Measurements from ENCODE around the gene SMIM14.
A peak's percentile ranks its signal among the peaks of the same experiment; 100 is the strongest.
"Not testable (repeated sequence)": the region's sequence is repeated elsewhere in the genome, so short reads cannot be mapped to it uniquely, and the experiment has no call there.

Gene SMIM14

DNA sequence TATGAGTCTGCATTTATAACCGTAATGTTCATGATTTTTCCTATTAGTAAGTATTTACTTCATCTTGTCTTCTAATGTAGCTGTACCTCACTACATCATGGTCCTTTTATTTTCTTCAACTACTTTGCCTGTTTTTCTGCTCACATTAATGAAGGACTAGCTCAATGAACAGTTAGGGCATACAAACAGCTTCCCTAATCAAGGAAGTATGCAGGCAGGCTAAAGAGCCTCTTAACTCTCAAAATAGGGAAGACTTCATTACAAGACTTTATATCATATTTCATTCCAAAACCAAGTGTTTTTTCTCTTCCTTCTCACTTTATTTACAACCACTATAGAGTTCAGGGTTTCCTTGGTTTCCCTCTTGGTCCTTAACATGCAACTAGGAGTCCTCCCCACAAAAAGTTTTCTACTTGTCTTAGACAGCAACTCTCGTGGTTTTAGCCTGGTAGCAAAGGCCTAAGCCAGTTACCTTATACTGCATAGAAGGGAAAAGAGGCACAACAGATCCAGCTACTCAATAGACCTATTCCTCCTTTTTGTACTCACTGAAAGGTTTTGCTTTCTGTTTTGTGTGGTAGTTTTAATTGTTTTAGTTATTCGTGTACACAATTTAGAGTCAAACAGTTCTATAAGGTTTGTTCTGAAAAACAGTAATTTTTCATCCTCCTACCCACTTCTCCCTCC lies 40.8 kb downstream of the SMIM14 start:
- DNase-seq (ENCODE audit: low read depth, low spot score), result no peak

- no peak for DNase-seq (ENCODE audit: low read depth, low spot score)
These were observed 41.7 kb downstream of the SMIM14 start for GRCh38 chr4:39596971-39597370.

DNA sequence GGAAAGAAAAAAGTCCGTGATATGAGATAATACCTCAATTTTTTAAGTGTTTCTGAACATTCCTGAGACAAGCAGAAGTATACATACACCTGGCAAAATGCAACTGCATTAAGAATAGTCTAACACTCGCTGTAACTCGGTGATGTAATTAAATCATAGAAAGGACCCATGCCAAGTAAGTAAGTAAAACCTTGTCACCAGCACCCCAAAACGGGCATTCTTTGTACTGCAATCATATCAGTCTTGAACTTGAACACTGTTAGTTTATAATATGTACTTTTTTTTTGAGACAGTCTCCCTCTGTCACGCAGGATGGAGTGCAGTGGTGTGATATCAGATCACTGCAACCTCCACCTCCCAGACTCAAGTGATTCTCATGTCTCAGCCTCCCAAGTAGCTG lies 47.4 kb downstream of the SMIM14 start:
- DNase-seq (ENCODE audit: low read depth, low spot score), result no peak

DNA sequence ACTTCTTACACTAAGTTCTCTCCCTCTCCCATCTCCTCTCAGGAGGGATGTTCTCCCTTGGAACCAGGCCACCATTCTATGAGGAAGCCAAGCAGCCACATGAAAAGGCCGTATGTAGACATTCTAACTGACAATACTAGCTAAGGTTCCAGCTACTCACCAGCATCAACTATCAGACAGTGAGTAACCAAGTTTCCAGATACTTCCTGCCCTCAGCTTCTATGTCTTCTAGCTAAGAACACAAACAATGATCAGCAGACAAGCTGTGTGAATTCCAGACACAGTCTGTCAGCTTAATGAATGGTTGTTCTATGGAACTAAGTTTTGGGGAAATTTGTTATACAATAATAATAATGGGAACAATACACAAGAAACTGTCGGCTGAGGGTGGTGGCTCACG lies 50.8 kb downstream of the SMIM14 start:
- DNase-seq (ENCODE audit: low read depth, low spot score), result no peak

- DNase-seq (ENCODE audit: low read depth, low spot score), result no peak
These were observed 63.7 kb downstream of the SMIM14 start for GRCh38 chr4:39574946-39575345.

GRCh38 chr4:39571504-39571903 lies 67.2 kb downstream of the SMIM14 start:
- DNase-seq (ENCODE audit: low read depth, low spot score), result no peak

DNA sequence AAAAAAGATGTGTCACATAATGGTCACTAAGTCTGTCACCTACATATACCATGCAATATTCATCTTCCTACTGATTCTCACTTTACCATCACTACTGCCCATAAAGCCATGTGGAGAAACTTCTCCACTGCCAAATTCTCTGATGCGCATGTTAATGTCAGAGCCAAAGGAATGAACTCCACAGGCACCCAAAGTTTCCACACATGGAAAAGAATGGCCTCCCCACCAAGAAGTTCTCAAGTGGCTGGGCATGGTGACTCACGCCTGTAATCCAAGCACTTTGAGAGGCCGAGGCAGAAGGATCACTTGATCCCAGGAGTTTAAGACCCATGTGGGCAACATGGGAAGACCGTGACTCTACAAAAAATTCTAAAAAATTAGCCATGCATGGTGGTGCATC lies 67.6 kb downstream of the SMIM14 start:
- no peak for DNase-seq (ENCODE audit: low read depth, low spot score)

- no peak for DNase-seq (ENCODE audit: low read depth, low spot score)
These were observed 69.5 kb downstream of the SMIM14 start for GRCh38 chr4:39569209-39569608.

DNA sequence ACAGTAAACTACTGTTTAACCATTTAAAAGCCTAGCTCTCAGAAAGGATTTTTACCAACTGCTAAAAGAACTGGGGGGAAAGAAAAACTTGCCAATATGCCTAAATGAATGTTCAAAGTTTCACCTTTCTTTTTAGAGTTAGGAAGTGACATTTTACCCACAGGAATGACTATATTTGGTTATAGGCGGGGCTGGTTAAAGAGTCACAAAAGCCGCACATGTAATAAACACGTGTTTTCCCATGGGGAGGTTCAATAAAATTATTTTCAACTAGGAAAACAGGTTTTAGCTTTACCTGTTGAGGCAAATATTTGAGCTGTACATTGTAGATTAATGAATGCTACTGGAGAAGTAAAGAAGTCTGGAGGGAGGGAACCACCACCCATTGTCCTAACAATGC lies 69.9 kb downstream of the SMIM14 start:
- no peak for DNase-seq (ENCODE audit: low read depth, low spot score)

- DNase-seq (ENCODE audit: low read depth, low spot score), result no peak
These were observed 72.6 kb downstream of the SMIM14 start for GRCh38 chr4:39565878-39566600.

DNA sequence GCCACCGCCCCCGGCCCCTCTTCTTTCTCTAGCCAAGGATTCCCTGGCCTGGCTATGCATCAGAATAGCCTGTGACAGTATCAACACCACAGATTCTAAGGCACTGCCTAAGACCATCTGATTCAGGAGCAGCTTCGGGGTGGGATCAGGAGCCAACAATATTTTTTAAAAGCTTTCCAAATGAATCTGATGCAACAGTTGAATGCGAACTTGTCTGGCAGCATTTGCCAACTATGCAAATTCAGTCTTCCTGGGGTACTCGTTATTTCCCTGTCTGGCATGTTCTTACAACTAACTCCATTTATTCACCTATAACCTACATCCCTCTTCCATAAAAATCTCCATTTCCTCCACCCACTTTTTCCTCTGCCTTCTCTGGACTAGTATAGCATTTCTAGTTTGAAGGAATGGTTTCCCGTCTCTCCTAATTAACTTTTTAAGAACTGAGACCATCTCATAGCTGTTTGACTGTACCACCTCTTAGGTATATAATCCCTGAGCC lies 75.3 kb downstream of the SMIM14 start:
- DNase-seq (ENCODE audit: low read depth, low spot score), result no peak

DNA sequence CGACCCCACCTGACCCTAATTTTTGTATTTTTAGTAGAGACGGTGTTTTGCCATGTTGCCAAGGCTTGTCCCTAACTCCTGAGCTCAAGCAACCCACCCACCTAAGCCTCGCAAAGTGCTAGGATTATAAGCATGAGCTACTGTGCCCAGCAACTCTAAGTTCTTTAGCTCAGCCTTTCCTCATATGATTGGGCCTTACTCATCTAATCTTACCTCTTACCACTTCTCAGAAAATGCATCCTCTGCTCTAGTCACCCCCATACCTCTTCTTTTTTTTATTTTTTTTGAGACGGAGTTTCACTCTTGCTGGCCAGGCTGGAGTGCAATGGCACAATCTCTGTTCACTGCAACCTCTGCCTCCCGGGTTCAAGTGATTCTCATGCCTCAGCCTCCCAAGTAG lies 75.9 kb downstream of the SMIM14 start:
- no peak for DNase-seq (ENCODE audit: low read depth, low spot score)

DNA sequence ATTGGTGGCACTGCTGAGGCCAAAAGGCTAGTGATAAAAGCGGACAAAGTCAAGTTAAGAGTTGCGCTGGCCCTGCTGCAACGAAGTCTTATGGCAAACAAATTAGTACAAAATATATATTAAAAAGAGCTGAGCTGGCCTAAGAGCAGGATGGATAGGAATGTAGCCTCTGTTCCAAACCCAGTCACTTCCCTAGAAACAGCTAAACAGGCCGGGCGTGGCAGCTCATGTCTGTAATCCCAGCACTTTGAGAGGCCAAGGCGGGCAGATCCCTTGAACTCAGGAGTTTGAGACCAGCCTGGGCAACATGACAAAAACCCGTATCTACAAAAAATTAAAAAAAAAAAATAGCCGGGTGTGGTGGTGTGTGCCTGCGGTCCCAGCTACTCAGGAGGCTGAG lies 79.0 kb downstream of the SMIM14 start:
- no peak for DNase-seq (ENCODE audit: low read depth, low spot score)

DNA sequence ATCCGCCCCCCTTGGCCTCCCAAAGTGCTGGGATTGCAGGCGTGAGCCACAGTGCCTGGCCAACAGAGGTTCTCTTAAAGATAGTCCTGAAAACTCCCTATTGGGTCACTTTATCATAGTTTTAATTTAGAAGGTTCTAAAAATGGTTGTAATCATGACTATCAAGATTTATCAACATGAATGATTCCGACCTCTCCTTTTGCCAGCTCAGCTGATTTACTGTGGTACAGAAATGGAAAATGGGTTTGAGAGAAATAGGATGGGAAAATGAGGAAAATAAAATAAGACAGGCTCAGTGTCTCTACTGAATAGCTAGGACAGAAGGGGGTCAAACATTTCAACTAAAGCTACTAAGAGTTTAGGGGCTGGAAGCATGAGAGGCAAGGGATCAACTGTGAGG lies 83.2 kb downstream of the SMIM14 start:
- no peak for DNase-seq (ENCODE audit: low read depth, low spot score)

DNA sequence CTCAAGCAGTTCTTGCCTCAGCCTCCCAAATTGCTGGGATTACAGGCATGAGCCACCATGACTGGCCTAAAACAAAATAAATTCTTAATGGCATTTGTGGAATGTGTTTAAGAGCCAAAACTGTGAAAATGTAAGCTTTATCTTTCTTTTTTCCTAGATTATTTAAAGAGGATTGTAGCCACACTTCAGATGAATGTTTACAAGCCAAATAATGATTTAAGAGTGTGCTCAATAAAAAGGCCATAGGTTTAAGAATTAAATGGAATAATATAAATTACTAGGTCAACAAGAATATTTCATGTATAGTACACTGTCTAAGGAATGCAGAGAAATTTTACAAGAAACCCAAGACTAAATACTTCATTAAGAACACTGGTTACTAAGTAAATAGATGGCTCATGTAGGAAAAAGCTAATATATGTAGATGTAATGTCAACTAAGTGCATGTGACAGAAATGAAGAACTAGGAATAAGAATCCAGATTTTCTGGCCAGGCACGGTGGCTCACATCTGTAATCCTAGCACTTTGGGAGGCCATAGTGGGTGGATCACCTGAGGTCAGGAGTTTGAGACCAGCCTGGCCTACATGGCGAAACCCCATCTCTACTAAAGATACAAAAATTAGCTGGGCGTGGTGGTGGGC lies 90.1 kb downstream of the SMIM14 start:
- no peak for DNase-seq (ENCODE audit: low read depth, low spot score)

DNA sequence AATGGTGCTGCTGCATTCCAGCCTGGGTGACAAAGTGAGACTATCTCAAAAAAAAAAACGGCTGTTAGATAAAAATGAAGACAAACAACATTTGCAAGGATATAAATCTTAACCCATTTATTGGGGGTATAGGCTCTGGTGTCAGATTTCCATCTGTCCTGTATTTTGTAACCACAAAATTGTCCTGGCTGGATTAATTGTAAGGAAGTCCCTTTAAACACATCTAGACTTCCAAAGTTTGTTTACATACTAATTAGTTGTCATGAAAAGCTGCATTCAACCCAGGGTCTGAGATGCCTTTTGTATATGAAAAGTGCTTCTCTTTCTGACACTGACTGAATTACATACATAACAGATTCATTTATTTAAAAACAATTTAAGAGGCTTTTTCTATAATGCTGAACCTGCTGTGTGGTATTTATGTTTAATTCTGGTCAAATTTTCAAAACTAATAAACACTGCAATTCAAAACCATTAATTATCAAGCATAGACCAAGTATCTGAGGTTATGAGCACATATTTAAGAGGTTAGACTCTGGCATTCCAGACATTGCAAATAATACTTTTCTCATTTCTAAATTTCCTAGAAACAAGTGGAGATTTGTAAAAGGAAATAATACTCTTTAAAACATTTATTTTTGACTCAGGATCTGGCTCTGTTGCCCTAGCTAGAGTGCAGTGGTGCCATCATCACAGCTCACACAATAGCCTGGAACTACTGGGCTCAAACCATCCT lies 93.9 kb downstream of the SMIM14 start:
- DNase-seq (ENCODE audit: low read depth, low spot score), result no peak

DNA sequence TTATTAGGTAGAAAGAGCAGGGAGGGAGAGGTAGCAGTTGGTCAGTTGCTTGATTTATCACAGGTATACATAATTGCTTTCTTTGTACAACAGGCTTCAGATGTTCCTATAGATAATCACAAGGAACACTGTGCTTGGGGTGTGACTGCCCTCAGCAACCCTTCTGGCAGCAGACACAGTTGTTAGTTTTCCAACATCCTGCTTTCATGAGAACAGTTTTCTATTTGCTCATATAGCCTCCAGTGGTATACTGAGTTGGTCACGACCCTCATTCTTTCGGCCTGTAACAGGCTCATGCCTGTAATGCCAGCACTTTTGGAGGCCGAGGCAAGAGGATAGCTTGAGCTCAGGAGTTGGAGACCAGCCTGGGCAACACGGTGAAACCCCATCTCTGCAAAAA lies 94.6 kb downstream of the SMIM14 start:
- DNase-seq (ENCODE audit: low read depth, low spot score), result not testable (repeated sequence)

GRCh38 chr4:39543034-39543433 lies 95.6 kb downstream of the SMIM14 start:
- no peak for DNase-seq (ENCODE audit: low read depth, low spot score)

DNA sequence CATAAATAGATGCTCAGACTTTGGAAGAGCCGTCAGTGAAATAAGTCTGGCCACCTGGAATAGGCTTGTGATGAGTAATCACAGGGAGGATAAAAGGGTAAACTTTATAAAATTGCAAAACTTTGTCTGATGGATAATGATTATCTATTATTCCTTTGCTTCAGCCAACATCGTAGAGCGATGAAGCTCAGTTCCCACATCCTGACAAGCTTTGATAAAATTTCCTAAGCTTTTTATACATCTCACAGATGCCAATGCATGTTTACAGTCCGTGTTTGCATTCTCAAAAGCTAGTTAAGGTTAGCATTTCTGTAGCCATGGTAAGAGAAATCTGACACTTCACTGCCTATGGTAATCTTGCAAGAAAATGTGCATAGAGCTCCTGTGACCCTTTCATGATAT lies 96.1 kb downstream of the SMIM14 start:
- DNase-seq (ENCODE audit: low read depth, low spot score), result no peak

- DNase-seq (ENCODE audit: low read depth, low spot score), result no peak
These were observed 96.6 kb downstream of the SMIM14 start for GRCh38 chr4:39541987-39542610.

- peak; percentile 18 for DNase-seq (ENCODE audit: low read depth, low spot score)
These were observed 99.5 kb downstream of the SMIM14 start for GRCh38 chr4:39539089-39539611.

Measured in brain pericyte (primary cell).